GM19452 (cell line): Measurements from ENCODE around the gene NHS.

Experiments used
- ATAC-seq: cut with Tn5 transposase; IDR thresholded peaks from one replicate; pipeline ENCODE4 v1.9.1; 2021; ENCODE audit not compliant: unreplicated experiment

The NHS gene

DNA sequence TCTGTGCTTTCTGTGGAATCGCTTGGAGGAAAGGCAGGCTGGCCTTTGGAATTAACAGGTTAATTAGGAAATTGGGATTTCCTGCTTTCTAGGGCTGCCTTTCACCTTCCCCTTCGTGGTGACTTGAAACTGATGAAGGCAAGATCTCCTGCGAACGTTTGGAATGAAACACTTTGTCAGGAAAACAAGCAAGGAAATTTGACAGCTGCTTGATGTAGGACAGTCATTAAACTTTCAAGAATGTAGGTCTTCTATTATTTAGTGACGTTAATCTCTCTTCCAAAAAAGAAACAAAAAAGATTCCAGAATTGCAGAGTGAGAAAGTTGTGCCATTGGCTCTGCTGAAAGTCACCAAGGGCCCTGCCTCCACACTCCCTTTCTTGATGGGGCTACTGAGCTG is 206.6 kb downstream of the NHS start:
- no peak for ATAC-seq

GRCh38 chrX:17584248-17584681 is 209.3 kb downstream of the NHS start:
- no peak for ATAC-seq

DNA sequence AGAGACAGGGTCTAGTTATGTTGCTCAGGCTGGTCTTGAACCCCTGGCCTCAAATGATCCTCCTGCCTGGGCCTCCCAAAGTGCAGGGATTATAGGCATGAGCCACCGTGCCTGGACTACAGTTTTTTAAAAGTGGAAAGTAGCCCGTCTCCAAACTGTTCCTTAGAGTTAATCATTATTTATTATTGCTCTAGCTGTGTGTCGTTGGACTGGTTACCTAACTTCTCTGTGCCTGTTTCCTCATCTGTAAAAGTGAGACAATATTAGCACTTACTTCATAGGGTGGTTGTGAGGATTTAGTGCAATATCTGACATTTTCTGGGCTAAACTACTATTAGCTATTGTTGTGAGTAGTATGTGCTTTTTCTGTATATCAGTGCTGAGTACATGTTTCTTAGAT is 210.0 kb downstream of the NHS start:
- ATAC-seq, result no peak

DNA sequence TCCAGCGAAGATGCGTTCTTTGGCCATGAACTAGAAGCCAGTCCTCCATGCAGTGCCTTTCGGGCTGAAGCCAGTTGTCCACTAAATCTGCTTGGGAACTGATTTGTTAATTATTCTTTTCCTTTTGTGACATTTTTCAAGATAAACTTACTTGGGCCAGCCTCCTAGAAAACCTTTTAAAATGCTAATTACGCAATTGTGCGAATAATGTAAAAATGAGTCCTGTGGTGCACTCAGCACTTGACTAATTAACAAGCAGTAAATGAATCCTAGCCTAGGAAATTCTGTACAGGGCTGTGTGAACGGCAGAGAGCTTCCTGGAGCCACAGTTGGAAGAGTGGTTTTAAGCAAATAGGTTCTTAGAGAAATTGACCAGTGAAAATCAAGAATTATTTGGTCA is 212.4 kb downstream of the NHS start:
- no peak for ATAC-seq

DNA sequence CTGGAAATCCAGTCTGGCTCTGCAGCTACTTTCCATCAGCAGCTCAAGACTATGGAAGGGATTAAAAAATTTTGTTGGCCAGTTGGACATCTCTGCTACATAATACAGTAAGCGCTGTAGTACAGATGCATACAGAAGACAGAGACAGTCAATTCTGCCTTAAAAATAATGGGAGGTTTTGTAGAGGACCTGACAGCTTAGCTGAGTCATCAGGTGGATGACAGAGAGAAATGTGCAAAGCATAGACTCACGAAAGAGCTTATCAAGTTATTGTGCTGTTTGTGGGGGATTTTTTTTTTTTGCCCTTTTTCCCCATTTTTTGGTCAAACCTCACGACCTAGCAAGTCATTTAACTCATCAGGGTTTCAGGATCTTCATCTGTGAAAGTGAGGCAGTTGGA is 213.3 kb downstream of the NHS start:
- ATAC-seq, result no peak

DNA sequence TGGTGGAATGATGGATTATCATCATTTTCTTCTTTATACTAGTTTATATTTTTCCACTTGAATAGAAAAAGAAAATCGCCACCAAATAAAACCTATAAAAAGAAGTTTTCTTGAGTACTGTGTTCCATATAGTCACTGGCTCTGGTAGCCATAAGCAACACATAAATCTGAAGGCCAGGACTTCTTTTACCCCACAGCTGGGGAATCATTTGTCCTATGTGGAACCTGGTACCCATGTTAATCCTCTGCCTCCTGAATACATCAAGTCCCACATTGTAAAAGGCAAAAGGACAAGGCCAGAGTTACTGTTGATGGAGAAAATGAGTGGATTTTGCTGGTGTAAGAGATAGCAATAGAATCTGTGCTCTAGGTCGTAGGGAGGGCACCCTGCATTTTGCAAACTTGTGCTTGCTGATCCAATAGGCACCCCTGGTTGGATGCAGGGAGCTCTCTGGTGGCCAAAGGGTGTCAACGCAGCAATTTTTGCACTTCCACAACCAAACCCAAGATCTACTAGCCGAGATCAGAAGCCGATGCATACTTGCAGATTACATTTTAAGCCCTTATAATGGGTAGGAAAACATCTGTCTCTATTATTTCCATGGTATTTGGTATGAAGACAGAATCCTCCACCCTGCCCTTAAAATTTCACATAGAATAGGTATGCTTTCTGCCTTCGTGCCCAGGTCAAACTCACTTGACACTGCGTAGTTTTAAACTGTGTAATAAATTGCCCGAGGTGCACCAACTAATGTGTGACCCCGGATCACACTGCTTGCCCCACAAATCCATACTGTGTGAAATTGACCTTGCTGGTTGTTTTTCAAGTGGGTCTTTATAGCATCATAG is 216.1 kb downstream of the NHS start:
- ATAC-seq, result no peak

DNA sequence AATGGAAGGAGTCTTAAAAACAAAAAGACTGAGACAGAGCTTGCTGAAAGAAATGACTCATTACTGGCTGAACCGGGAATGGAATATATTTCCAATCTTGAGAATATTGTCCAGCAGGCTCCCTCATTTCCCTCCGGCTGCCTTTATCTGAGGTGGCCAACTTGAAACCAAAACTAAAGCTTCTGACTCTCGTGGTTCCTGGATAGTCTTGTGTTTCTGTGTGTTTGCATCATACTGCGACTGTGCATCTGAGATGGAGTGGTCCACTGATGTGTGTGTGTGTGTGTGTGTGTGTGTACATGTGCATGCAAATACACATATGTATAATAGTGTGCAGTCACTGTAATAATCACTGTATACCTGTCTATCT is 216.7 kb downstream of the NHS start:
- no peak for ATAC-seq

GRCh38 chrX:17592117-17592516 is 217.1 kb downstream of the NHS start:
- no peak for ATAC-seq

DNA sequence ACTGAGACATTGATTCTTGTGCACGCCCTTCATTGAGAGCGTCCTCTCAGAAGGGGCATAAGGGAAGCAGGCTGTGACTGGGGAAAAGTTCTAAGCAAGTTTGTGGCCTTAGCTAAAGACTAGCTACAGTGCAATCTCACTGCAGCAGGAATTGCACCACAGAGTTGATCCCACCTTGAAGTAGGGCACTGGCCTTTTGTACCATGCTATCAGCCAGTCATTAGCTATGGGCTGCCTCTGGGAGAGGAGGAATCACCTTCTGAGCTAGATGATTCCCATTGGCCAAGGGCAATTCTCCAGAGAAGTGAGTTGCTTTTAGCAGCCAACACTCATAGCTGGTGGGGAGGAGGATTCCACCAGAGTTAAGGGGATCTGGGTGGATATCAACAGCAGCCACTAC is 219.7 kb downstream of the NHS start:
- no peak for ATAC-seq

DNA sequence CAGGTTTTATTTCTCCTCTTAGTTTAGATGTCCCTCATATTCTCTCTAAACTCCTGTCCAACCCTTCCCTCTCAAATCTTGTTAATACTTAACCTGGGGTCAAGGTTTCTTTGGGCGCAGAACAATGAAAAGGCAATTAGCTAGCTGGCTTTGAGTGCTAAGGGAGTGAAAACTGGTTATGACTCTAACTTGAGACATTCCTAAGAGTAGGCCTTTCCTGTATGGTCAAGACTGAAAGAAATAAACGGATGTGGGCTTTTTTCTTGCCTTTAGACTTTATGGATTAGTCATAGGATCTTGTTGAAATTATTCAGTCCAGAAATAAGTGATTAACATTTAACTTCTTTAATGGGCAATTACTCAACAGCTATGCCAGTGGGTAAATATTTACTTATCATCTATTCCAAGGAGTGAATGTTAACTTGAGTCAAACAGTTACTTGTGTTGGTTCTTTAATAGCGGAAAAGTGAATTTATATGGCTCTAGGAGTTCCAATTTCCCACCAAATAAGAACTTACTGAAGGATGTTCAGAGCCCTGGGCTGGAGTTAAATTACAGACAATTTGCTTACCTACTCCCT is 220.5 kb downstream of the NHS start:
- ATAC-seq, result peak; percentile 71

DNA sequence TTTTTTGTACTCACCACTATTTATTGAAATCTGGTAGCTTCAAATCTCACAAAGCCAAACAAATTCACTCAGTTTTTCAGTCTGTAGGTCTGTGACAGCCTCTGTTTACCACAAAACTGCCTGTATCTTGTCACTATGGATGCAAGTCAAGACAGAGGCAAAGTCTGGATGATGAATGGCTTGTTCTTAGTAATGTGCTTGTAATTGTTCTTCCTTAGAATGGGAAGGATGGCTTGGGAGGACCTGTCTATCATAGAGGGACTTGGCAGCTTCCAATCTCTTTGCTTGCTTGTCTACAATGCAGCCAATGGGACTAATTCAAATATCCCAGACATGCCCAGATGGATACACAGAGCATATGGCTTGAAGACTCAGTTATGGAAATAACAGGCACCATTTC is 221.1 kb downstream of the NHS start:
- ATAC-seq, result no peak

DNA sequence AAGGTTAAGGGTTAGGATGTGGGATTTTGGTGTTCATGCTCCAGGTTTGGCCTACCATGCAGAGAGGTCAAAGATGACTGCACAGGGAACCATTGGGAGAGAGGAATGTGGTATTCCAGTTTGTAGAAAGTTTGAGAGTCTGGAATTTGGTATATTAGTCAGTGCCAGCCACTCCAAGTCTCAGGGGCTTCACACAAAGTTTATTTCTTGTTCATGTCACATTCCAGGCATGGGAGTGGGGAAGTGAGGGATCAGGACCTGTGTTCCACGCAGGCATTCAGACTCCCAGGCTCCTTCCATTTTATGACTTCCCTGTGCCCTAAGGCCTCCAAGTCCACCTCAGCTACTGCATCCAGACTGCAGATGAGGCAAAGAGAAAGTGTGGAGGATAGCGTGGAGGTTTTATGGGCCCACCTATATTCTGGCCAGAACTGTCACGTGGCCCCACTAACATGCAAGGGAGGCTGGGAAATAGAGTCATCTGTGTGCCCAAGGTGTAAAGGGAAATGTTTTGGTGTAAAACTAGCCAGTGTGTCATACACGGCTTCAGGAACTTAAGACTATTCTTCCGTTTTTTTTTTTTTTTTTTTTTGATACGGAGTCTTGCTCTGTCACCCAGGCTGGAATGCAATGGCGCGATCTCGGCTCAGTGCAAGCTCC is 221.7 kb downstream of the NHS start:
- no peak for ATAC-seq

- no peak for ATAC-seq
Measured at GRCh38 chrX:17597327-17597726, 222.3 kb downstream of the NHS start.

- ATAC-seq, result no peak
Measured at GRCh38 chrX:17597836-17598439, 222.9 kb downstream of the NHS start.

DNA sequence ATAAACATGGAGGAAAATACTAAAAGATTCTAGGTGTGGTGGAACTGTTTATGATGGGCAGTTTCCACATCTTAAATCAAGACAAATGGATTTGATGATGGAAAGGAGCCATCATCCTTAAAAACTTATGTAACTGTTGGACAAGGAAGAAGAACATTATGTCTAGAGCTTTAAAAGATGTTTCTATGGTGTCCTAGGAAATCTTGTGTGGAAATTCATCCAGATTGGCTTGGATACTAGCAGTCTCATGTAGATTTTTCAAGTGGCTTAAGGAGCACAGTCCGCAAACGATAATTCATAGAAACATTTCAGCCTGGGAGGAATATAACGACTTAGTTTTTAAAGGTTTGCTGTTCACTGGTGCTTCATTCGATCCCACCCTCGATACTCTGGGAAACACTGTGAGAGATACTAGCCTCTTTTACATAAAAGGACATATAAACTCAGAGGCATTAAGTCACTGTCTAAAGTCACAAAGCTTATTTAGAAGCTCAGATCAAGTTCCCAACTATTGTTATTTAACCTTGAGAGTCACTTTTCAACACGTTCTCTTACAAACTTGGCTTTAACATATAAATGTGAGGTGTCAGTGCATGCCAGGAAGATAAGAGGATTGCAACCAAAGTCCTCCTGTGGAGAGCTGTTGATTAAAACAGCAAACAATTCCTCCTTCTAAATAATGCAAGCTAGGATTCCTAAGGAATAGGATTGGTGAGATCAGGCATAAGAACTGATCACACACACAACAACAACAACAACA is 226.6 kb downstream of the NHS start:
- no peak for ATAC-seq

DNA sequence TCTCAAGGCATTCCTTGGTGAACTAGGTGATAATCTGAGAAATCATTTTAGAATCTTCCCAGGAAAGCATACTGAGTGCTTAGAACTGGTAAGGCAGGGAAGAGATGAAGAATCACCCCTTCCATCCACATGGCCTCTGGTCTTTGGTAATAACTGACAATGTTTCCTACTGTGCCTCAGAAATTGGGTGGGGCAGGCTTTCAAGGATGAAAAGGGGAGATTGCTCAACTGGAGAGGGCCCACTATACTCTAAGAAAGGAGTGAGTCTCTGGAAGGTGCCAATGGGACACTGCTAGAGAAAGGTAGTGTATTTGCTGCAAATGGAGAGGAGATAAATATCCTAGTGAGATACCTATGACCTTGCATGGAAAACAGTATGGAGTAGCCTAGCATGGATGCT is 227.2 kb downstream of the NHS start:
- no peak for ATAC-seq

DNA sequence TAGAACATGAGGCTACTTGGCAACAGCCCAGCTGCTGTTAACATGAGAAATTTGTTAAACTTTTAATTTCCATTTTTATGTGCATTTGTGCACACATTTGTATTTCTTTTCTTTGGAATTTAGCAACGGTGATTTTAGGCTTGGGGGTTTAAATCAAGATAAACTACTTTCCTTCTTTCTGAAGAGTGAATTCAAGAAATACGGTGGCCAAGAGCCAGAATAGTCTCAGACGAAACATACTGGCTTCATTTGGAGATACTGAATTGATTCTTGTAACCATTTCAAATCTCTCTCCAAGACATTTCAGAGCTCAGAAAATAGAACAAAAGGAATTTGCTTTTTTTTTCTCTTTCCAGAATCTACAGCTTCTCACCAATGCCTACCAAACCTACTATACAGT is 228.2 kb downstream of the NHS start:
- ATAC-seq, result no peak

GRCh38 chrX:17605676-17606075 is 230.7 kb downstream of the NHS start:
- no peak for ATAC-seq

DNA sequence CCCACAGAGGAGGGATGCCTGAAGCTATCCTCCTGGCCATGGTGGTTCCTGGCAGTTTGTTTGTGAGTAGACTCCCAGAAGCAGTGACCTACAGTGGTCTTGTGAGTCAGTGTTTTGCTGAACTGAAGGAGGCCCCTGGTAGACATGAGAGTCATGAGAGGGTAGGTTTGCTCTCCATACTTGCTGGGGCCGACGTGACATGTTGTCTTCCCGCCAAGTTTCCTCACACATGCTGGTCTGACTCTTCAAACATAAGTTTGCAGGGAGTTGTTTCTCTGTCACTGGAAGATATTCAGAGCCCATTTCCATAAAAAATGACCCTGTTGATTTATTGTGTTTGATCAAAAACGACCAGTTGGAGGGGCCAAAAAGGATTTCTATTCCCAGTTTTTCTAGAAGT is 231.2 kb downstream of the NHS start:
- ATAC-seq, result no peak

DNA sequence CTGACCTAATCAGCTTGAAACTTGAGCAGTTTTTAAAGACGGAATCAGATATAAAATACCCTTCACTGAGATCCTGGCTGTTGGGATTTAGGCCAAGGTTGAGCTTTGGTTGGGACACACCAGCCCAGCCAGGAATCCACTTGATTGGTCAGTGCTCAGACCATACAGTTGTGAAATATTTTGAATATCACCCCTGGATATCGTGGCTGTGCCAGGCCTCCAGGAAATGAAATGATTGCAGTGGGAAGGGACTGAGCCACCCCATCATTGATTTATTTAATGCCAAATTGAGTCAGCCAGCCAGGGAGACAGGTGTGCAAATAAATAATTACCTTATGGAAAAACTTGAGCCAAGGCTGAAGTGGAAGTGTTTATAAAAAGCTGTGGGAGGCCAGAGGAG is 233.9 kb downstream of the NHS start:
- ATAC-seq, result no peak

GRCh38 chrX:17610788-17611187 is 235.8 kb downstream of the NHS start:
- no peak for ATAC-seq
